Ishikawa (cell line): ENCODE measurements around the gene GSTM2.

Experiments used
- EGR1 ChIP-seq: IDR thresholded peaks from 2 replicates; pipeline ENCODE4 v1.6.1; 2012
- NFIC ChIP-seq: IDR thresholded peaks from 2 replicates; pipeline ENCODE4 v1.6.1; 2012

DNA sequence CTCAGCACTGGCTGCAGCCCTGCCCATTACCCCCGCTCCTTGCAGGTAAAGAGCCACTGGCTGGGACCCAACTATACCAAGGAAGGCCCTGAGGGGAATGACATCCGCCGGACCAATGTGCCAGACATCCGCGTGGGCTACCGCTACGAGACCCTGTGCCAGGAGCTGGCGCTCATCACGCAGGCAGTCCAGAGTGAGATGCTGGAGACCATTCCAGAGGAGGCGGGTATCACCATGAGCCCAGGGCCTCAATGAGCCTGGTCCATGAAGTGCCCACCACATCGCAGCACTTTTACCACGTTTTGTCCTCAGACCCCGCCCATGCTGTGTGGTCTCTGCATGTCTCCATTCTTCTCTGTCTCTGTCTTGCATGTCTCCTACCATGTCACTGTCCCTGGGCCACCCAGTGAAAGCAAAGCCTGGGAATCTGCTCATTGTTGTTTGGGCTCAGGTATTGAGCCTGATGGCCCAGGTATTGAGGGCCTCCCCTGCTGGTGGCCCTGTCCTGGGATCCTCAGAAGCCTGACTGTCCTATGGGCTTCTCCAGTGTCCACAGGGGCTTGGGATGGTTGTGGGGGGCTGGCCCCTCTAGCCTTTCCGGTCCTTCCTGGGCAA lies 36.9 kb upstream of the GSTM2 start:
- TF ChIP-seq EGR1 (no peak), NFIC (no peak)
